Fibroblast of lung (primary cell): Measurements from ENCODE around the gene MOAP1. TPM values are rescaled to one million over a fixed set of nuclear protein-coding genes. Genes with fewer than 3 reads are reported as not detected.

Experiments
- DNase-seq, 2 donors: peaks; one replicate each; pipeline versions ENCODE4 v3.0.0 to v3.0.0-alpha.2; 2010; ENCODE audit warnings: low read depth in 2 of 2
- H2AFZ ChIP-seq: 2 replicates; pipeline ENCODE4 v1.5.1; 2012; ENCODE audit warnings: low read length, control low read depth, inconsistent platforms
- H3K27ac ChIP-seq: 2 replicates; pipeline ENCODE4 v1.5.1; 2011; ENCODE audit warnings: low read length, control low read depth; ENCODE audit not compliant: insufficient read depth
- H3K27me3 ChIP-seq: 2 replicates; pipeline ENCODE4 v1.5.1; 2011; ENCODE audit warnings: mild to moderate bottlenecking, low read length; ENCODE audit not compliant: control insufficient read depth, insufficient read depth
- H3K36me3 ChIP-seq: 2 replicates; pipeline ENCODE4 v1.5.1; 2011; ENCODE audit warnings: low read length; ENCODE audit not compliant: control insufficient read depth, insufficient read depth
- H3K4me1 ChIP-seq: 2 replicates; pipeline ENCODE4 v1.5.1; 2011; ENCODE audit warnings: low read length; ENCODE audit not compliant: control insufficient read depth, insufficient read depth; ENCODE audit errors: extremely low read depth
- H3K4me2 ChIP-seq: 2 replicates; pipeline ENCODE4 v1.5.1; 2011; ENCODE audit warnings: low read length, control low read depth; ENCODE audit not compliant: insufficient read depth; ENCODE audit errors: extremely low read depth
- H3K4me3 ChIP-seq, 4 experiments: fragments of 200-600 bp in 1 of 4; sonication (generic) in 1 of 4; replicated peaks in 1 of 4; 2 replicates each; pipeline ENCODE4 v1.5.1; 2011 to 2016; ENCODE audit warnings: low read length in 4 of 4, low read depth in 3 of 4, mild to moderate bottlenecking in 3 of 4, control low read depth in 2 of 4, inconsistent platforms in 1 of 4, mixed read lengths in 1 of 4; ENCODE audit not compliant: insufficient read depth in 1 of 4; ENCODE audit errors: control extremely low read depth in 1 of 4
- H3K79me2 ChIP-seq: 2 replicates; pipeline ENCODE4 v1.5.1; 2012; ENCODE audit warnings: mild to moderate bottlenecking, low read length, inconsistent platforms; ENCODE audit not compliant: control insufficient read depth, insufficient read depth
- H3K9ac ChIP-seq: 2 replicates; pipeline ENCODE4 v1.5.1; 2011; ENCODE audit warnings: mild to moderate bottlenecking, low read length, control low read depth; ENCODE audit not compliant: insufficient read depth
- H3K9me3 ChIP-seq: 2 replicates; pipeline ENCODE4 v1.5.1; 2012; ENCODE audit warnings: low read depth, low read length; ENCODE audit not compliant: control insufficient read depth, insufficient read depth
- H4K20me1 ChIP-seq: 2 replicates; pipeline ENCODE4 v1.5.1; 2011; ENCODE audit warnings: low read length; ENCODE audit not compliant: control insufficient read depth, insufficient read depth; ENCODE audit errors: extremely low read depth
- CTCF ChIP-seq, 2 donors: IDR thresholded peaks in 1 of 2; conservative IDR thresholded peaks in 1 of 2; 1 replicate in 1 of 2; 2 replicates in 1 of 2; pipeline ENCODE4 v1.5.1; 2011 to 2012; ENCODE audit warnings: low read length in 2 of 2, control low read depth in 1 of 2, inconsistent platforms in 1 of 2, low read depth in 1 of 2, mild to moderate bottlenecking in 1 of 2
- EZH2 ChIP-seq: IDR thresholded peaks from 2 replicates; pipeline ENCODE4 v1.5.1; 2012; ENCODE audit warnings: low read length, control low read depth, mild to moderate bottlenecking; ENCODE audit errors: missing control alignments
- polyA plus RNA-seq, 2 donors: library from polyadenylated mRNA; depleted of rRNA in 1 of 2; stranded (reverse) in 1 of 2; unstranded in 1 of 2; fragments of >200 nt; gene quantifications; 2 replicates each; pipeline ENCODE4 v1.2.1, GENCODE V29; 2011 to 2012; ENCODE audit warnings: missing spikeins in 1 of 2
- total RNA-seq: library from RNA; depleted of rRNA; stranded (reverse); fragments of >200 nt; gene quantifications from 2 replicates; pipeline ENCODE4 v1.2.1, GENCODE V29; 2014

Gene MOAP1
- total and polyA plus RNA-seq, 2 donors (not counting 1 experiment from before 2014, with no cell fraction given) = 18.5 to 21.3 TPM

GRCh38 chr14:93150227-93151208, 34.2 kb downstream of the MOAP1 start:
- Histone ChIP-seq H3K79me2 (no peaks in the 10 kb centered on the region), H3K27ac (no peak overlapping the region), H3K9ac (no peak overlapping the region), H3K4me1 (no peaks in the 10 kb centered on the region), H2AFZ (no peak overlapping the region), H3K4me2 (no peak overlapping the region), H3K36me3 (no peaks in the 10 kb centered on the region), H4K20me1 (no peaks in the 10 kb centered on the region), H3K4me3 (no peak overlapping the region), H3K27me3 (no peaks in the 10 kb centered on the region), H3K9me3 (no peaks in the 10 kb centered on the region)
- TF ChIP-seq EZH2 (no peak), CTCF (conservative IDR thresholded peaks at IDR 0.05 in 1 of 2, IDR thresholded peaks at IDR 0.05 in 1 of 2; ENCODE audit: low read depth in 1 of 2, low read length in 2 of 2) (no peak)
- no peak for DNase-seq

- no peak for DNase-seq
- H3K4me2 ChIP-seq = no peak overlapping the region
- no peak for TF ChIP-seq EZH2
- no peak for TF ChIP-seq CTCF (conservative IDR thresholded peaks at IDR 0.05 in 1 of 2, IDR thresholded peaks at IDR 0.05 in 1 of 2; ENCODE audit: low read depth in 1 of 2, low read length in 2 of 2)
- no peak overlapping the region for H3K4me3 ChIP-seq
- H3K9ac ChIP-seq = no peak overlapping the region
- H3K79me2 ChIP-seq = no peaks in the 10 kb centered on the region
- no peak overlapping the region for H2AFZ ChIP-seq
- H4K20me1 ChIP-seq = no peaks in the 10 kb centered on the region
- H3K4me1 ChIP-seq = no peaks in the 10 kb centered on the region
- no peak overlapping the region for H3K27ac ChIP-seq
- no peaks in the 10 kb centered on the region for H3K9me3 ChIP-seq
- no peaks in the 10 kb centered on the region for H3K36me3 ChIP-seq
- no peaks in the 10 kb centered on the region for H3K27me3 ChIP-seq
Measured at GRCh38 chr14:93148979-93149378, 35.7 kb downstream of the MOAP1 start.

GRCh38 chr14:93146119-93146518, 38.6 kb downstream of the MOAP1 start:
- Histone ChIP-seq H3K79me2 (no peaks in the 10 kb centered on the region), H3K4me1 (no peaks in the 10 kb centered on the region), H3K4me2 (no peak overlapping the region), H3K36me3 (no peaks in the 10 kb centered on the region), H4K20me1 (no peaks in the 10 kb centered on the region), H3K27ac (no peak overlapping the region), H3K9me3 (no peaks in the 10 kb centered on the region), H2AFZ (no peak overlapping the region), H3K27me3 (no peaks in the 10 kb centered on the region), H3K4me3 (no peak overlapping the region), H3K9ac (no peak overlapping the region)
- TF ChIP-seq CTCF (conservative IDR thresholded peaks at IDR 0.05 in 1 of 2, IDR thresholded peaks at IDR 0.05 in 1 of 2; ENCODE audit: low read depth in 1 of 2, low read length in 2 of 2) (no peak), EZH2 (no peak)
- DNase-seq = no peak
